Retinal pigment epithelial cell (primary cell): Measurements from ENCODE around the gene TSPEAR.
"Not testable (repeated sequence)": the region's sequence is repeated elsewhere in the genome, so short reads cannot be mapped to it uniquely, and the experiment has no call there.

ENCODE experiments used
- DNase-seq: peaks from one replicate; pipeline ENCODE4 v3.0.0-alpha.2; 2010; ENCODE audit warnings: low read depth
- H3K4me3 ChIP-seq: 2 replicates; pipeline ENCODE4 v1.5.1; 2011; ENCODE audit warnings: mild to moderate bottlenecking, low read length, control low read depth, moderate library complexity
- CTCF ChIP-seq: conservative IDR thresholded peaks from 2 replicates; pipeline ENCODE4 v1.5.1; 2011; ENCODE audit warnings: low read depth, low read length, control low read depth, inconsistent platforms

TSPEAR gene

GRCh38 chr21:44581158-44581557, 130.2 kb downstream of the TSPEAR start:
- no peak overlapping the region for H3K4me3 ChIP-seq
- DNase-seq: no peak
- TF ChIP-seq CTCF: no peak

GRCh38 chr21:44580231-44580821, 131.0 kb downstream of the TSPEAR start, which contains the start of gene KRTAP10-5:
TSS of gene KRTAP10-5 (minus strand) at chr21:44580604. CDS start at chr21:44580578, 26 bp downstream.
- H3K4me3 ChIP-seq: not testable (repeated sequence)

GRCh38 chr21:44579833-44580144, 131.6 kb downstream of the TSPEAR start:
- no peak for TF ChIP-seq CTCF
- H3K4me3 ChIP-seq: no peak overlapping the region
- DNase-seq: no peak

More at GRCh38 chr21:44580231-44580821, 131.0 kb downstream of the TSPEAR start, which contains the start of gene KRTAP10-5:
- DNase-seq: not testable (repeated sequence)

GRCh38 chr21:44579056-44579832, 132.1 kb downstream of the TSPEAR start:
- no peak for TF ChIP-seq CTCF
- no peak overlapping the region for H3K4me3 ChIP-seq
- no peak for DNase-seq

GRCh38 chr21:44578371-44579055, 132.9 kb downstream of the TSPEAR start:
- no peak overlapping the region for H3K4me3 ChIP-seq
- TF ChIP-seq CTCF: no peak
- DNase-seq: no peak

GRCh38 chr21:44576025-44576420, 135.3 kb downstream of the TSPEAR start:
- no peak for DNase-seq
- H3K4me3 ChIP-seq: no peak overlapping the region
- no peak for TF ChIP-seq CTCF

GRCh38 chr21:44575307-44576024, 135.9 kb downstream of the TSPEAR start:
- no peak overlapping the region for H3K4me3 ChIP-seq

More at GRCh38 chr21:44575307-44576024, 135.9 kb downstream of the TSPEAR start:
- no peak for DNase-seq
- no peak for TF ChIP-seq CTCF
